Memory B cell (primary cell): ENCODE measurements around the gene TUBB2B.

ENCODE experiments used
- ATAC-seq: fragments of 150-1000 bp; cut with Tn5 transposase; 2 replicates; pipeline ENCODE4 v1.10.0; 2021; ENCODE audit warnings: low read depth, mild to moderate bottlenecking, moderate library complexity
- DNase-seq, 2 donors: peaks; one replicate each; pipeline ENCODE4 v3.0.0; 2022; ENCODE audit warnings: low spot score in 2 of 2
- H3K27ac Mint-ChIP-seq: one replicate; pipeline ENCODE4 v1.8.0; 2022; ENCODE audit warnings: mild to moderate bottlenecking, moderate library complexity, mixed read lengths
- H3K27me3 Mint-ChIP-seq: one replicate; pipeline ENCODE4 v1.8.0; 2022; ENCODE audit warnings: mixed read lengths
- H3K36me3 Mint-ChIP-seq: one replicate; pipeline ENCODE4 v1.8.0; 2022; ENCODE audit warnings: mild to moderate bottlenecking, mixed read lengths
- H3K4me1 Mint-ChIP-seq: one replicate; pipeline ENCODE4 v1.8.0; 2022; ENCODE audit warnings: mixed read lengths
- H3K4me3 Mint-ChIP-seq: one replicate; pipeline ENCODE4 v1.8.0; 2022; ENCODE audit warnings: mild to moderate bottlenecking, moderate library complexity, mixed read lengths
- H3K9me3 Mint-ChIP-seq: one replicate; pipeline ENCODE4 v1.8.0; 2022; ENCODE audit warnings: mixed read lengths

TUBB2B gene

GRCh38 chr6:3233321-3233720 lies 5.9 kb upstream of the TUBB2B start:
- Mint-ChIP-seq H3K4me1 (peaks cover 22% of the 10 kb centered on the region), H3K27me3 (peaks cover 32% of the 10 kb centered on the region), H3K4me3 (no peak overlapping the region), H3K27ac (no peak overlapping the region), H3K36me3 (no peaks in the 10 kb centered on the region), H3K9me3 (no peaks in the 10 kb centered on the region)
- no peak for DNase-seq
- no peak for ATAC-seq

GRCh38 chr6:3232017-3232945 lies 4.8 kb upstream of the TUBB2B start:
- H3K4me3 Mint-ChIP-seq = peak overlapping the region; percentile 16
- ATAC-seq = no peak
- no peak overlapping the region for H3K27ac Mint-ChIP-seq
- H3K4me1 Mint-ChIP-seq = peaks cover 23% of the 10 kb centered on the region
- H3K9me3 Mint-ChIP-seq = no peaks in the 10 kb centered on the region
- no peaks in the 10 kb centered on the region for H3K36me3 Mint-ChIP-seq
- no peak for DNase-seq
- peaks cover 31% of the 10 kb centered on the region for H3K27me3 Mint-ChIP-seq

GRCh38 chr6:3231247-3232016 lies 4.0 kb upstream of the TUBB2B start:
- H3K4me1 Mint-ChIP-seq = peaks cover 28% of the 10 kb centered on the region
- H3K27ac Mint-ChIP-seq = no peak overlapping the region
- H3K4me3 Mint-ChIP-seq = peak overlapping the region; percentile 16

GRCh38 chr6:3230900-3231246 lies 3.4 kb upstream of the TUBB2B start:
- DNase-seq (no peak), ATAC-seq (no peak)
- peaks cover 30% of the 10 kb centered on the region for H3K27me3 Mint-ChIP-seq
- H3K36me3 Mint-ChIP-seq = no peaks in the 10 kb centered on the region
- no peak overlapping the region for H3K27ac Mint-ChIP-seq
- H3K4me1 Mint-ChIP-seq = peaks cover 28% of the 10 kb centered on the region
- H3K9me3 Mint-ChIP-seq = no peaks in the 10 kb centered on the region
- peak overlapping the region; percentile 16 for H3K4me3 Mint-ChIP-seq

More at GRCh38 chr6:3231247-3232016, 4.0 kb upstream of the TUBB2B start:
- no peaks in the 10 kb centered on the region for H3K9me3 Mint-ChIP-seq
- ATAC-seq = no peak
- no peaks in the 10 kb centered on the region for H3K36me3 Mint-ChIP-seq
- H3K27me3 Mint-ChIP-seq = peaks cover 35% of the 10 kb centered on the region
- DNase-seq = no peak

DNA sequence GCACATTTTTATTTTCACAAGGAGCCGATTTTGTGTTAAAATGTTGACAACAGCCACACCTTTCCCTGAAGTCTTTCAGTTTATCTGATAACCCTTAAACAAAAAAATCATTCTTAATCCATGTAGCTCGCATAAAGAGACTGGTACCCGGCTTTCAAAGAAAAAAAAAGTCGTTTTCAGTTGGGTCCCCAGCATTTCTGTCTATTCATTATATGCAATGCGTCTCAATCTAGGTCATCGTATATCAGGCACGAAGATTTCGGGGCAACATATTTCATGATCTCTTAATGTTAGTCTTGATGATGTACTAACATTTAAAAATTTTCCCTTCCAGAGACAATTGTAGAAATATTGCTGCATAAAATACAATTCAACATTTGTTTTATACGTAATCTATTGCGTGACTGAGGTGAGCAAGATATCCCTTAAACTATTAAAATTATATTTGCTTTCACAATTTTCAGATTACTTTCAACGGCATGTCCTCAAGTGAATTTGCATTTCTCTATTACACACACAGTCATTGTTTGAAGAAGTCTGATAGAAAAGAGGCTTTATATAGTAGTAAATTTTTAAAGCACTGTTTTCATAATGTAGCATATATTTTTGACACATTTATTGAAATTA lies 2.9 kb upstream of the TUBB2B start:
- H3K27ac Mint-ChIP-seq = no peak overlapping the region
- peaks cover 28% of the 10 kb centered on the region for H3K4me1 Mint-ChIP-seq
- no peaks in the 10 kb centered on the region for H3K9me3 Mint-ChIP-seq
- H3K36me3 Mint-ChIP-seq = no peaks in the 10 kb centered on the region
- DNase-seq = no peak
- H3K4me3 Mint-ChIP-seq = no peak overlapping the region
- no peak for ATAC-seq
- H3K27me3 Mint-ChIP-seq = peaks cover 29% of the 10 kb centered on the region

GRCh38 chr6:3229566-3230178 lies 2.2 kb upstream of the TUBB2B start:
- peak overlapping the region; percentile 92 for H3K4me3 Mint-ChIP-seq
- H3K4me1 Mint-ChIP-seq = peaks cover 28% of the 10 kb centered on the region
- H3K9me3 Mint-ChIP-seq = no peaks in the 10 kb centered on the region
- DNase-seq (peak in 1 of 2 donors; percentile 40), ATAC-seq (peak; percentile 38)
- H3K36me3 Mint-ChIP-seq = no peaks in the 10 kb centered on the region
- H3K27ac Mint-ChIP-seq = no peak overlapping the region
- H3K27me3 Mint-ChIP-seq = peaks cover 29% of the 10 kb centered on the region

DNA sequence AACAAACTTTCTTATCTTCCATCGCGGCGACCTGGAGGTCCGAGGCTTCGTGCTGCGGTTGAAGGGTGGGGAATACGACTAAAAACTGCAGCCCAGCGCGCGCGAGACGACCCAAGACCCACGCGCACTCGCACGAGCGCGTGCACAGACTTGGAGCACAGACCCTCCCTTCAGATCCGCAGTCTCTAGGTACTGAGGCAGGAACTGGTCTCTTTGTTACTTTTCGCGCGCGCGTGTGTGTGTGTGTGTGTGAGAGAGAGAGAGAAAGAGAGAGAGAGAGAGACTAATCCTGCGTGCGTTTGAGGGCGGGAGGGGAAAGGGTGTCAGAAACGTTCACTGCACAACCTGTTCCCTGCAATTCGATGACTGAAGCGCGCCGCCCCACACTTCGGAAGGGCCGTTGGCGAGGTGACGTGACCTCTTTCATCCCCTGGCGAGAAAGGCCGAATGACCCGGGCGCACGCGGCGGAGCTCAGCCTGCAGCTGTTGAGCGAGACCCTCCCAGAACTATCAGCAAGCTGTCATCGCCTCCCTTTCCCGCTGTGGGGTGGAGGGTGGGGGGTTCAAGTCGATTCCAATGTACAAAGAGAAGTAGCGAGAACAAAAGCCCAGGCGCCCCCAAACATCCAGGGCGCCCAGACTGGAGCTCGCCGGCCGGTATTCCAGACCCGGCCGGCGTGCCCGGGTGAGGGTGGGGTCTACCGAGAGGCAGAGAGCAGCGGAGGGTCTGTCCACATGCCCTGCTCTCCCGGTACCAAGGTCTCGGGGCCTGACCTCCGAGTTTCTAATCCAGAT lies 1.5 kb upstream of the TUBB2B start:
- H3K4me3 Mint-ChIP-seq = peak overlapping the region; percentile 92
- H3K9me3 Mint-ChIP-seq = no peaks in the 10 kb centered on the region
- peaks cover 28% of the 10 kb centered on the region for H3K4me1 Mint-ChIP-seq
- ATAC-seq (peak; percentile 33), DNase-seq (peak; percentile 35 to 38)
- no peaks in the 10 kb centered on the region for H3K36me3 Mint-ChIP-seq
- H3K27ac Mint-ChIP-seq = peak overlapping the region; percentile 89
- peaks cover 25% of the 10 kb centered on the region for H3K27me3 Mint-ChIP-seq

DNA sequence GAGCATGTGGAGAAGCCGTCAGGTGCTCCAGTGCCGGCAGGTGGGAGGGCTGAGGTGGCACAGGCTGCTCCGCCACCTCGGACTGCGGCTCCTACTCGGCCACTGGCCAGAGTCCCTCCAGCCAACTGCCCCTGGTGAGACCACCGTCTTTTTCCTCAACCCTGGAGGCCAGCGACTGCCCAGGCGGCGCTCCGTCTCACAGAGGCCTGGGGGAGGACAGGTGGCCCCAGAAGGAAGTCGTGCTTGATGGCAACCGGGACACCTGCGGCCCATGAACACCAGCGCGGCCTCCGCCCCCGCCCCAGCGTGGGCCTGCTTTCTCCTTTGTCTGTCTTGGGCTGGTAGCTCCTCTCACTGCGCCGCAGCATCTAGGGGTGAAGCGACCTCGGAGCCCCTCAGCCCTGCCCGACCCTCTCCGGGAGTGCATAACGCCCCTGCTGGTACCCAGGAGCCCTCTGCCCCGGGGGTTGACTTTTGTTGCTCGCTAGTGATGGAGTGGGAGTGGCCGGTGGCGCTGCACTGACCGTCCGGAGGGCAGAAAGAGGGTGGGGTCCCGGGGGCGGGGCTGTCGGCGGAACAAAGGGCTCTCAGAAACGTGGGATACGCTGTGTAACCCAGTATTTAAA lies 706 bp upstream of the TUBB2B start:
- Mint-ChIP-seq H3K36me3 (no peaks in the 10 kb centered on the region), H3K4me3 (peak overlapping the region; percentile 85), H3K9me3 (no peaks in the 10 kb centered on the region), H3K27me3 (peaks cover 23% of the 10 kb centered on the region), H3K4me1 (peaks cover 28% of the 10 kb centered on the region), H3K27ac (peak overlapping the region; percentile 55)
- peak; percentile 57 for ATAC-seq
- peak; percentile 34 to 51 for DNase-seq

GRCh38 chr6:3226481-3227362 lies 731 bp downstream of the TUBB2B start:
- Mint-ChIP-seq H3K4me3 (peak overlapping the region; percentile 86), H3K9me3 (peaks cover 5% of the 10 kb centered on the region), H3K36me3 (no peaks in the 10 kb centered on the region), H3K27me3 (peaks cover 16% of the 10 kb centered on the region), H3K27ac (no peak overlapping the region), H3K4me1 (peaks cover 30% of the 10 kb centered on the region)
- peak; percentile 35 to 47 for DNase-seq
- peak; percentile 38 for ATAC-seq

- Mint-ChIP-seq H3K27me3 (peaks cover 16% of the 10 kb centered on the region), H3K27ac (no peak overlapping the region), H3K9me3 (peaks cover 5% of the 10 kb centered on the region), H3K4me1 (peaks cover 28% of the 10 kb centered on the region), H3K36me3 (no peaks in the 10 kb centered on the region), H3K4me3 (peak overlapping the region; percentile 41)
- no peak for ATAC-seq
- DNase-seq = no peak
Measured at GRCh38 chr6:3226042-3226441, 1.4 kb downstream of the TUBB2B start.

DNA sequence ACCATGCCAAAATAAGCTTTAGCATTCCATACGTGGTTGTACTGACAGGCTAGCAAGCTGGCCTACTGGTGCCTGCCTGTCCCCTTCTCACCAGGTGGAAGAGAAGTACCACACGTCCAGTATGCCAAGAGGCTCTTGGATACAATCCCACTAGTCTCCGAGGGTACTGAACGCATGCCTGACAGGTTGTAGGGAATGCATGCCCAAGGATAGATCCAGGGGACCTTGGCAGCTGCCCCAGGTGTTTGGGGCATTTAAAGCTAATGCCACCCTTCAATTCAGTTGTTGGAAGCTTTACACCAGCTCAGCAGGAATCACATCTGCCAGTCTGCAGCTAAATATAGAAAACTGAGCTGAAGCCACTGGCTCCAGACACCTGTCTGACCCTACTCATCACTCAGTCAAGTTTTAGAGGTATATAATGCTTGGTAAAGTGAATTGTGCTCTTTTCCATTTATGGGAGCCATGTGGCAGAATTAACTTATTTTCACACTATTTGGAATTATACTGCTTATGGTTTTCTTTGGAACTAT lies 4.9 kb downstream of the TUBB2B start:
- peaks cover 18% of the 10 kb centered on the region for H3K27me3 Mint-ChIP-seq
- no peak overlapping the region for H3K27ac Mint-ChIP-seq
- no peak overlapping the region for H3K4me3 Mint-ChIP-seq
- no peaks in the 10 kb centered on the region for H3K36me3 Mint-ChIP-seq
- ATAC-seq = no peak
- peaks cover 5% of the 10 kb centered on the region for H3K9me3 Mint-ChIP-seq
- no peak for DNase-seq
- peaks cover 9% of the 10 kb centered on the region for H3K4me1 Mint-ChIP-seq

DNA sequence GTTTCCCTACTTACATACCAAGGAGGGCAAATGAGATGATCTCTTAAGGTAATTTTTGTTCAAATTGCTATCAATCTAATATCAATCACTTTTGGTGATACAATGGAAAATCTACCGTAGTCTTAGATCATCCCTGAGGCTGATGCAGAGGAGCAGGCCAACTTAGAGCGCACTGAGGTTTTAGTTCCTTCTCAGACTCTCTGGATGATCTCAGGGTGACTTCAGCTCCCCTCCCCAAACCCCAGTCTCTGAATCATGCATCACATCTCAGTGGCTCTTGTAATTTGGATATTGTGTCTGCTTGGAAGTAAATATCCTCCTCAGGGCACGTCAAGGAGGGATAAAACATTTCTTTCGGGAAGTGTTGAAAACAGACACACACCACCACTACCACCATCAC lies 5.9 kb downstream of the TUBB2B start:
- H3K27me3 Mint-ChIP-seq = peaks cover 17% of the 10 kb centered on the region
- no peak for DNase-seq
- peaks cover 5% of the 10 kb centered on the region for H3K9me3 Mint-ChIP-seq
- H3K4me3 Mint-ChIP-seq = no peak overlapping the region
- peaks cover 5% of the 10 kb centered on the region for H3K4me1 Mint-ChIP-seq
- H3K27ac Mint-ChIP-seq = no peak overlapping the region
- H3K36me3 Mint-ChIP-seq = no peaks in the 10 kb centered on the region
- no peak for ATAC-seq
